Measurements from ENCODE around the gene FAM114A2.
"Not testable (repeated sequence)": the region's sequence is repeated elsewhere in the genome, so short reads cannot be mapped to it uniquely, and the experiment has no call there.

FAM114A2 gene

DNA sequence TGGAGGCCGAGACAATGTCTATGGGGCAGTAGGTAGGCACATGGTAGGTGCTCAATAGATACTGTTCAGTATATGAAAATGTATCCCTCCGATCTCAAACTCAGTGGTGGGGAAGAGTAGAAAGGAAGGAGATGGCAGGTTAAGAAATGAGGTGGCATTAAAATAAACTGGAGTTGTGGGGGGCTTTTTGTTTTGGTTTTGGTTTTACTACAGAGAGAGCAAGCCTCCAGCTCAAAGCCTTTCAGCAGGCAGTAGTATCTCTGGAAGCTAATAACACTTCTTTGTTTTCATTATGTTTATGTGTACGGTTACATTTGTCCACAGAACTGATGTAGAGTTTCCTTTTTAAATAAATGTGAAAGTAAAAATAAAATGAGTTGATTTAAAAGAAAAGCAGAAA, 8.6 kb upstream of the FAM114A2 start:
- DNase-seq, result no peak

DNA sequence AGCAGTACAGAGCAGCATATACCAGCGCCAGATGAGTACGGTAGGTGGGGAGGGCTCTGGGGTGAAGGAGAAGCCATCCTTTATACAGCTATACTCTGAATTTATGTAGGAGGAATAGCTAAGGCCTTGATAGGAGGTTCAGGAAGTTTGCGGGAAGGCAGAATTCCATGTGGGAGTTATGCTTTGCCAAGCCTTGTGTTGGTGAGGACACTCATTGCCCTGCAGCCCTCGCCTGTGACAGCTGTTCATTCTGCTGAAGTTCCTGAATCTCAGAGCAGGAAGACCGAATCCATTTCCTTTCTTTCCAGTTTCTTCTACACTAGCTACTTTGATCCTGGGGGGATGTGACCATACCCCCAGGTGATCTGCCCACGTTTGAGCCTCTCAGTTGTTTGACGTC, 7.8 kb upstream of the FAM114A2 start:
- DNase-seq, result no peak

DNA sequence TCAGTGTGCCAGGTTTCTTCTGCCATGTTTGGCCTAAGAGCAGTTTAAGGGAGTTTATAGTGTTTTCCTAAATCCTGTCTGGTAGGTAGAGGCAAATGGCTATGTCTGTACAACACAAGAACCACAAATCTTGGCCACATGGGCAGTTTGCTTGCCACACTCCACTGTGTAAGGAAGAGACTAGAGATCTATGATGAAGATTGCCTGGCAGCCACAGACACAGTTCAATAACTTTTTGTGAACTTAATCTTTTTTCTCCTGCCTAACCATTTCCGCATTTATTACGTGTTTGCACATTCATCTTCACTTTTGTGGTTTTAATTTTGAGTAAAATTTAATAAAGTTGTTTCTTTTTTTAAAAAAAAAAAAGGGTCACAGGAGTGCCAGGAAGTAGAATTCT, 5.9 kb upstream of the FAM114A2 start:
- DNase-seq, result peak; percentile 7

DNA sequence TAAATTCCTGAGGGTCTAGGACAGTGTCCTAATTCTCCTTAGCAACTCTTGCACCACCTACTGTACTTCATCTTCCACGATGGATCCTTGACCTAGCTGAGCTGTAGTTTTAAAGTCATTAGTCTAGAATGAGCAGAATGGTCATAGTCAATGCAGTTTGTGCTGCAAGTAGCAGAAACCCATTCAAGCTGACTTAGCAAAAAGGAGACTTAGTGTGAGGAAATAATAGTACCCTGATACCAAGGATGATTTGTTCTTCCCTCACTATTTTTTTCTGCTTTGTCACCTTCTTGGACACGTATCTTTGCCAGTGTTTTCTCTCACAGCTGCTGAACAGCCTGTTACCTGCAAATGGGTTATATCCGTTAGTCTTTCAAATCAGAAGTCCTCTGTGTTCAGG, 5.4 kb upstream of the FAM114A2 start:
- no peak for DNase-seq

DNA sequence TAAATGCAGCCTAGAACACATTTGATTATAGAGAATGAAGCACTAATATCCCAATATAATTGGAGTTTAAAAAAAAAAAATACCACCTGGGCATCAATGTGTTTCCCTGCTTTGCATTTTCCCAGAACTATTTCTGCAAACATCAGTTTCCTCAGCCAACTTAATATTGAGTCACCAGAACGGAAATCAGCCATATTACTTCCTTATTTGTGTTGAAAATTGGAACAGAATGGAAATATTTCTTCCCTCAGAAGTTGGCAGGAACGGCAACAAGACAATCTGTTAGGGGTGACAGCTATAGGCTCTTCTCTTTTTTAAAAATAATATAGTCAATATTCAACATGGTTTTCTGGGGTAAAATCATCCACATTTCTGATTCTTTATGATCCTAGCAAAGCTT, 4.1 kb upstream of the FAM114A2 start:
- DNase-seq, result no peak

DNA sequence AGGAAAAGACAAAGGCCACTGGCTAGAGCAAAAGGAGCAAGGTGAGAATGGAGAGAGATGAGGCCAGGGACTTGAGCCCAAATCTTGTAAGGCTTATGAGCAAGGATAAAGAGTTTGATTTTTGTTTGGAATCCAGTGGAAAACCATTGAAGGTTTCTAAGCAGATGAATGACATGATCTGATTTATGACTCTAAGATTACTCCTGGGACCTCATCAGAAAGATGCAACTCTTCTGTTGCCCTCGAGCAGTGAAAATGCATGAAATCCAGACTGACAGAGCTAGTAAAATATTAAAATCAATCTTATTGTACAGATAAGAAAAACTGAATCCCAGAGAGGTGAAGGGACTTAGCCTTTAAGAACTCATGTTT, 734 bp upstream of the FAM114A2 start:
- DNase-seq, result no peak

DNA sequence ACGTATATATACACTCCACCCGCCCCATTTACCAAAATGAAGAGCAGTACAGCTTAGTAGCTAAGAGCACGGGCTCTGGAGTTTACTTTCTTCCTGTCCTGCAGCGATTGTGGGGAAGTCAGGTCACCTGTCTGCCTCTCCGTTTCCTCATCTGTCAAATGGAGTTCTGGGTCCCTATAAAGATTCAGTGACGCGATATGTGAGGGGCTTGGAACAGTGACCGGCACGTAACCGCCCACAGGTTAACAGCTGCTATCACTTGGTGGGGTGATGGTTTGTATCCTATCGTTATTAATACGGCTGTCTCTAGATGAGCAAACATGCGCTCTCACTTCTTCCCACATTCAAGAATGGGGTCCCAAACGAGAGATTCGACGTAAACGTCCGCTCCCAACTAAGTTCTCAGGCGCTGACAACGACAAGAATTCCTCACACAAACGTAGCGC, 426 bp downstream of the FAM114A2 start:
- DNase-seq, result peak; percentile 60

DNA sequence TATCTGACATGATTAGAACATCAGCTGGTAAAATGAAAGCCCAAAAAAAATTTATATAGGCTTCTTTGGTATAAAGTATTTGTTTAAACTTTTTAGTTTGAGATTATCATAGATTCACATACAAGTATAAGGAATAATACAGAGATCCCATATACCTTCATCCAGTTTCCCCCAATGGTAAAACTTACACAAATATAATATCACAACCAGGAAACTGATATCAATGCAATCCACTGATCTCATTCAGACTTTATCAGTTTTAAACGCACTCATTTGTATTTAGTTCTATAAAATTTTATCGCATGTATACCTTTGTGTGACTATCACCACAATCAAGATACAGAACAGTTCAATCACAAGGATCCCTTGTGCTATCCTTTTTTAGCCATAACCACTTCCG, 3.8 kb downstream of the FAM114A2 start:
- DNase-seq, result no peak

DNA sequence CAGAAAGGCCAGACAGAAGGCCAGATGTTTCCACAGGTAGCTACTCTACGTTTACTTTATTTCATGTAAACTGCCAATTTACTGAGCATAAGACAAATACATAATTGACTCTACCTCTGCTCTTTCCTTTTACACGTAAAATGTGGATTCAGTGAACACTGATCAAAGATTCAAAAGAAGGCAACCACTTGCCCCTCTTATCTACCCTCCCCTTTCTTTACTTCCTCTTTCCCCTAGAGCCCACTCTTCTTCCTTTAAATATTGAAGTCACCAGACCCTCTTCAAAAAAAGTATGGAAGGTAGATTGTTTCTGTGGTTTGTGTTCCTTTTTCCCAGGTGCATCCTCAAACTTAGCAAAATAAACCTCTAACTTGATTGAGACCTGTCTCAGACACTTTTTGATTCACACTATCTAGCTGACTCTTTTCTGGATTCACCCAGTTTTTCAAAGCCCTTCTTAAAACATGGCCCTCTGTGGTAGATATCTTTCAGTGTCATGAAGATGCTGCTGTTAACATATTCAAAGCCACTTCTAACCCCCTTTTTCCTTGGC, 6.7 kb downstream of the FAM114A2 start:
- no peak for DNase-seq

DNA sequence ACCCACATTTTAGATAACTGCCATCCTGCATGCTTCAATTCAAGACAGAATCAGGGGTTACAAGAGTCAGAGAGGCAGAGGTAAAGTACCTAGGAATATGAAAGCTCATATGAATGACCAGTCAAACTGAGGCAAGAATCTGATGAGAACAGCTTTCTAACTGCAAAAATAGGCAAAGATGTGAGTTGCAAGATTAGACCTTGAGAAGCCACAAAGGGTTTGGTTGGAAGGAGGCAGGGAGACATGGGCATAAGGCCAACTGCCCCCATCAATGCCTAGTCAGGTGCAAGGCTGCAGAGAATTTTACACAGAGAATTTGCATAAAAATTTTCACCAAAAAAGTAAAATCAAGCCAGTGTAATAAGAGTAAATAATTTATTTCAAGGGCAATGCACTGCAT, 12.8 kb downstream of the FAM114A2 start:
- no peak for DNase-seq

DNA sequence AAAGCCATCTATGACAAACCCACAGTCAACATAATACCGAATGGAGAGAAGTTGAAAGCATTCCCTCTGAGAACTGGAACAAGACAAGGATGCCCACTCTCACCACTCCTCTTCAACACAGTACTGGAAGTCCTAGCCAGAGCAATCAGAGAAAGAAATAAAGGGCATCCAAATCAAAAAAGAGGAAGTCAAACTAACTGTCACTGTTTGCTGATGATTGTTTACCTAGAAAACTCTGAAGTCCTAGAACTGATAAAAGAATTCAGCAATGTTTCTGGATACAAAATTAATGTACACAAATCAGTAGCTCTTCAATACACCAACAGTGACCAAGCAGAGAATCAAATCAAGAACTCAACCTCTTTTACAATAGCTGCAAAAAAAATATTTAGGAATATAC, 19.8 kb downstream of the FAM114A2 start:
- not testable (repeated sequence) for DNase-seq

DNA sequence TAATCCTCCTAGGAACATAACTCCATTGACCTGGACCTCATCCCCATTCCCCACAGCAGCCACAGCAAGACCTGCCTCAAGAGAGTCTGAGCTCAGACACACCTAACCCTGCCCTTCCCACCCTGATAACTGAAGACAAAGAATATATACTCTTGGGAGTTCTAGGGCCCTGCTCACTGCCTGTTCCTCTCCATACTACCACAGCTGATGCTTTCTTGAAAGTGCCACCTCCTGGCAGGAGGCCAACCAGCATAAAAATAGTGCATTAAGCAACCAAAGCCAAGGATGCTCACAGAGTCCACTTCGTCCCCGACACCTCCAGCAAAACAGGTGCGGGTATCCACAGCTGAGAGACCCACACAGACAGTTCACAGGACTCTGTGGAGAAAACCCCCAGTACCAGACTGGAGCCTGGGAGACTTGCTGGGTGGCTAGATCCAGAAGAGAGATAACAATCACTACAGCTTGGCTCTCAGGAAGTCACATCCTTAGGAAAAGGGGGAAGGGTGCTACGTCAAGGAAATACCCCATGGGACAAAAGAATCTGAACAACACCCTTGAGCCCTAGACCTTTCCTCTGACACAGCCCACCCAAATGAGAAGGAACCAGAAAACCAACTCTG, 23.5 kb downstream of the FAM114A2 start:
- DNase-seq, result no peak

DNA sequence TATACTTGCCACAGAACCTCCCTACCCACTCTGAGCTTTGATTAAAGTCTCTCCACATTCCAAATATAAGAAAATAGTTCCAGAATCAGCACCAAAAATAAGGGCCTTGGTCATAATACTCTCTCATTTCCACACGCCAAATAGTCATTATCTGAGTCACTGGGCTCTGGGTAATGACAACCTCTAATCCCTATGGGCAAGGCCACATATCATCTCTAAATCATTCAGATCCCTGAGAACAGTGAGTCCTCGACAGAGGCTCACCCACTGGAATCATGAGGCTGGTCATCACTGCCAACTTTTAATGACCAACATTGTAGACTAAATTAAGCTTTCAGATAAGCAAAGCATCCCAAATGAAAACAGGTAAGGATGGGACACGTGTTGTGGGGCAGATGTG, 28.1 kb downstream of the FAM114A2 start:
- no peak for DNase-seq

DNA sequence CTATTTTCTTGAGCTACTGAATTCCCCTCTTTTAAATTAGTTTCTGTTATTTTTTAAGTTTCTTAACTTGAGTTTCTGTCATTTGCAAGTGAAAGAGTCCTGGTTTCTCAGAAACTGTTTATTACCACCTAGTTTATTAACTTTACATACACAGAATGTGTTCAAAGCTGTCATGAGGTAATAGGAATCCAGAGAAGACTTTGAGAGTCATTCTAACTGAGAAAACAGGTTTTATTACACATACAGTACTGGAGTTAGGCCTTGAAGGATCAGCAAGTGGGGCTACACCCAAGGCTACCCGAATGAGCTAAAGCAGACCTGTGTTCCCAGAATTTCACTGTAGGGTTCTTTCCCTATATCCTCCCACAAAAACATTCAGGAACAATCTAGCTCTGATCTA, 33.1 kb downstream of the FAM114A2 start:
- DNase-seq, result no peak

DNA sequence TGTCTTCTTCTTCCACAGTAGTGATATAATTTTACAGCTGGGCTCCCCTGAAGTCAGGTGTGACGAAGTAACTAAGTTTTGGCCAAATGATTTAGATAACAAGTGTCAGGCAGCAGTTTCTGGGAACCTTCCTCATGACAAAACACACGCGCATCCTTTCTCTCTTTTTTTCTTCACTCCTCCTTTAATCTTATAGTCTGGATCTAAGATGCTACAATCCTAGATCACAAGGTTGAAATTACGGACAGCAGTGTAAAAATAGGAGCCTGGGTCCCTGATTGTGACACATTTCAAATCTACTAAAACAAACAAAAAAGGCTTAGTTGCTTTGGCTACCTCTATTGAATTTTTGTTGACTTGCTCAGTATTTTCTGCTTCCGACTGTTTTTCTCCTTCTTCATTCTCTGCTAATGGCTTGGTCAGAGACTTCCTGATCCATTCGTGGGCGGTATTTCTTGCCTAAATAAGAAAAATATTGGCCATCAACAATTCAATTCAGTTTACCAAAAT, 36.1 kb downstream of the FAM114A2 start:
- no peak for DNase-seq

DNA sequence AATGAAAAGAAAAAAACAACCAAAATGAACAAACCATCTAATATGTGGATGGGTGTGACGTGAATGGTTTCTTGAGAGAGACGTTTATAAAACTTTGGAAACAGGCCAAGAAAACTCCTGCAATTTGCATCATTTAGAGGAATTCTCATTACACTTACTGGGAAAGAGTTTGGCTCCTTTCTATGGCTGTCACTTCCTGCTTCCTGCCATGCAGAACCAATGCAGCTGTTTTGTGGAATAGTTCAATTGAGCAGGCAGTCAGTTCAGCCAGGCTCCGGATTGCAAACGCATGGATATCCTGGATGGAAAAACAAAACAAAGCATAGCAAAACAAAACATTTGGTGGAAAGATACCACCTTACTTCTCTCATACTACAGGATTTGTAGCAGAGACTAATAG, 36.6 kb downstream of the FAM114A2 start:
- DNase-seq, result no peak

DNA sequence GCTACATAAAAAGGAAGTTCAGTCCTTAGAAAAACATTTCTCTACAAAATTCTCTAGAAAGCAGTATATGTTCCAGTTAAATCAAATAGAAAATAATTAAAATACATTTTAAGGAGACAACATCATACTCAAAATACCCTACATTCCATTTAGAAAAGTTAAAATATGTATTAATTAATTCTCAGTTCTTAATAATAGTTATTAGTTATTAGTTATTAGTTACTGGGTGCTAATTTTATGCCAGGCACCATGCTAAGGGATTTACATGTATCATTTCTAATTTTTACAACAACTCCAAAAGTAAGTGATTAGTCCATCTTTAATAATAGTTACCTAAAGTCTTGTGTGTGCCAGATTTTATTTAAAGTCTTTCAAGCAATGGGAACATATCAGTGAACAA, 38.0 kb downstream of the FAM114A2 start:
- no peak for DNase-seq

DNA sequence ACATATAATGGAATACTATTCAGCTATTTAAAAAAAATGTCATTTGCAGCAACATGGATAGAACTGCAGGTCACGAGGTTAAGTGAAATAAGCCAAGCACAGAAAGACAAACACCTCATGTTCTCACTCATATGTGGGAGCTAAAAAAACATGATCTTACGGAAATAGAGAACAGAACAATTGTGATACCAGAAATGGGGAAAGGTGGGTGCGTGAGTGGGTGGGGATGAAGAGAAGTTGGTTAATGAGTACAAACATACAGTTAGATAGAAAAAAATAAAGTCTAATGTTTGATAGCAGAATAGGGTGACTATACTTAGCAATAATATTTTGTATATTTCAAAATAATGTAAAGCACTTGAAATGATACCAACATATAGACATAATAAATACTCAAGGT, 38.7 kb downstream of the FAM114A2 start:
- DNase-seq, result no peak

DNA sequence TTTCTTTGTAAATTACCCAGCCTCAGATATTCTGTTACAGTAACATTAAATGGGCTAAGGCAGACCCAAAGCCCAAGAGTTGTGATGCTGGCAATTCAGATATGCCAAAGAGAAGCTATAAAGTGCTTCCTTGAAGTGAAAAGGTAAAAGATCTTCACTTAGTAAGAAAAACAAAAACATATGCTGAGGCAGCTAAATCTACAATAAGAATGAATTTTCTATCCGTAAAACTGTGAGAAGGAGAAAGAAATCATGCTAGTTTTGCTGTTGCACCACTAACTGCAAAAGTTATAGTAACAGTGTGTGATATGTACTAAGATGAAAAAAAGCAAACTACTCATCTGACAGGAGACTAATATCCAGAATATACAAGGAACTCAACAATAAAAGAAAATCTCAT, 39.9 kb downstream of the FAM114A2 start:
- DNase-seq, result no peak

DNA sequence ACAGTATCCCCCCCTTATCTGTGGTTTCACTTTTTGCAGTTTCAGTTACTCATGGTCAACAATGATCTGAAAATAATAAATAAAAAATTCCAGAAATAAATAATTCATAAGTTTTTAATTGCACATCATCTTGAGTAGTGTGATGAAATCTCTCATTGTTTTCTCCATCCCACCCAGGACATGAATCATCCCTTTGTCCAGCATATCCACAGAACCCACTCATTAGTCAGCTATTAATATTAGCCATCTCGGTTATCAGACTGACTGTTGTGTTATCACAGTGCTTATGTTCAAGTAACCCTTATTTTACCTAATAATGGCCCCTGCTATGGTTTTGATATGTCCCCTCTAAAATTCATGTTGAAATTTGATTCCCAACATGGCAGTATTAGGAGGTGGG, 40.7 kb downstream of the FAM114A2 start:
- DNase-seq, result no peak

DNA sequence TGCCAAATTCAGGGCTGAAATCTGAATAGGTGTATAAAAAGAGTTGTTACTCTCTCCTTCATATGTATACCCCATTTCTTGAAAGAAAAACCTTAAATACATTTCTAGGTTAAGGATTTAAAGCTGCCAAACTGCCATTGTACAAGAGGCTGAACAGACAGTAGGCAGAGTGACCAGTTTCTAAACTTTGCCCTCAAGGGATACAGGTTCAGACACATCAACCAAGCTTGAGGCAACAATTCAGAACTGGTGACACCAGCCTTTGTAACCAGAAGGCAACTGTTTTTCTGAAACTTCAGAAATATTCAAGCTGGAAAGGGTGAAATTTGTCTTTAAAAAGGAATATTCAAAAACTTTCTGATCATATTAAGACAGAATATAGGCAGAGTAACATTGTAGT, 47.5 kb downstream of the FAM114A2 start:
- no peak for DNase-seq

DNA sequence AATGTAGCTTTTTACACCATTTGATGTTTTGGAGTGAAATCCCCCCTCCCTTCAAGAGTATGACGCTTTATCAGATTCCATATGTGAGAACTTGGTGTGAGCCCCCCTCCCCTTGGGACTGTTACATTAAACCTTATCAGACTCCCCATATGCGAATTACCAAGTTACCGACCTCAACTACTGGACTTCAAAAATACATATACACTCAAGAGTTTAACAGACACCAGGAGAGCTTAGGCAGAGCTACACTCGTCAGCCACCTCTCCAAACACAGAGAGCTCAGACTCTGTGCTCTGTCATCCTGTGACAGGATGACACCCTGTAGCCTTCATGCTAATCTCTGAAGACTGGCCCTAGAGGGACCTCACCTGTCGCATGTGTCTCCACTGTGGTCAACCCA, 50.2 kb downstream of the FAM114A2 start:
- no peak for DNase-seq

DNA sequence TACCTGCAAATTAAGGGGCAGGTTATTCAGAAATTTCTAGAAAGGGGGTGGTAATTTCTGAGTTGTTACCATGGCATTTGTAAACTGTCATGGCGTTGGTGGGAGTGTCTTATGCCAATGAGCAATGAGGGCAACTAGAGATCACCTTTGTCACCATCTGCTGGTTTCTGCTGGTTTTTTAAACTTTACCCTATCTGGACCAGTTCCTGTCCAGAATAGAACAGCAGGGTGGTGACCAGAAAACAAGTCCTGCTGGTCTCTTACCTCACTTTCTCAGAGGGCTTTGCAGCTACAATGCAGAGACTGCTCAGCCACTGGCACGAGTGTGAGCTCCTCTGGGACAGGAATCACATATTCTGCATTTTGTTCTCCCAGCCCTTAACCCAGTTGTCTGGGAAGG, 51.4 kb downstream of the FAM114A2 start:
- no peak for DNase-seq

DNA sequence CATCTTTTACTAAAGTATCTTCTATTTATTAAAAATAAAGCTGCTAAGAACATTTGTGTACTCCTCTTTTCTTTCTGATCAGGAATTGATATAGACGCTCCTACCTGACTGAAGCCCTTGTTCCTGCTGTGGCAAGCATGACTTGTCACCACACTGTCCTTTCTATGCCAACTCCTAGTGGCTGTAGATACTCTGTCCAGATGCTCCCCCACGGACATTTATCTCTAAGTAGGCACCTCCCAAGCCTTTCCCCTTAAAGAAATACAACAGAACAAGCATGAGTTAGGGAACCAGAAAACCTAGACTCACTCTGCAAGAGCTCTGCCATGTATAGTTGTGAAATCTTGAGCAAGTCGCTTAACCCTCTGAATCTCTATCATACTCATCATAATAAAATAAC, 53.2 kb downstream of the FAM114A2 start:
- DNase-seq, result no peak

DNA sequence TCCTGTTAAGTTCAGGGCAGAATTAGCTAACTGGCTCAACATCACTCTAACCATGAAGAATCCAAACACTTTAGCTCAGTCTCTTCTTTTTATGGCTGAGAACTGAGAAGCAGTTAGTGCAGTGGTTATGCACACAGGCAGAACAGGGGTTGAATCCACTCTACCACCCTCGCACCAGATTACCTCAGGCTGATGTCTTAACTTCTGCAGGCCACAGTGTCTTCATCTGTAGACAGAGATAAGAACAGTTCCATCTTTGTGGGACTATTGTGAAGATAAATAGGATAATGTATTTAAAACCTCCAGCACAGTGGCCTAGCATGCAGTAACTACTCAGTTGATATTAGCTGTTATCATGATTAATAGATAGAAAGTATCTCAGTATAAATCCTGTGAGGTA, 54.8 kb downstream of the FAM114A2 start:
- DNase-seq, result no peak

Measured in CD4-positive, alpha-beta T cell treated with Interleukin-21 for 1 hour (primary cell).